Occipital lobe (tissue), 2 donors: ENCODE results near the gene EIF3L. TPM values are rescaled to one million over a fixed set of nuclear protein-coding genes. Genes with fewer than 3 reads are reported as not detected.
"Not testable (repeated sequence)": the region's sequence is repeated elsewhere in the genome, so short reads cannot be mapped to it uniquely, and the experiment has no call there.

Source experiments
- DNase-seq: peaks from one replicate; lab custom pipeline; 2025; lab: John Stamatoyannopoulos, UW
- total RNA-seq: library from RNA; depleted of rRNA; stranded (reverse); fragments of >200 nt; gene quantifications from one replicate; pipeline ENCODE4 v1.2.3, GENCODE V29; 2014

Gene EIF3L
- 702 TPM for total RNA-seq

- peak; percentile 89 for DNase-seq
These were observed at the start of gene EIF3L for GRCh38 chr22:37849089-37849751. EIF3L (plus strand) TSS chr22:37849419; CDS start chr22:37849450, 31 bp downstream.

- DNase-seq = not testable (repeated sequence)
These were observed 49.2 kb upstream of the EIF3L start for GRCh38 chr22:37799979-37800378.

- no peak for DNase-seq
These were observed 47.3 kb upstream of the EIF3L start for GRCh38 chr22:37801946-37802309.

- peak; percentile 46 for DNase-seq
These were observed 46.7 kb upstream of the EIF3L start for GRCh38 chr22:37802310-37803194.

DNA sequence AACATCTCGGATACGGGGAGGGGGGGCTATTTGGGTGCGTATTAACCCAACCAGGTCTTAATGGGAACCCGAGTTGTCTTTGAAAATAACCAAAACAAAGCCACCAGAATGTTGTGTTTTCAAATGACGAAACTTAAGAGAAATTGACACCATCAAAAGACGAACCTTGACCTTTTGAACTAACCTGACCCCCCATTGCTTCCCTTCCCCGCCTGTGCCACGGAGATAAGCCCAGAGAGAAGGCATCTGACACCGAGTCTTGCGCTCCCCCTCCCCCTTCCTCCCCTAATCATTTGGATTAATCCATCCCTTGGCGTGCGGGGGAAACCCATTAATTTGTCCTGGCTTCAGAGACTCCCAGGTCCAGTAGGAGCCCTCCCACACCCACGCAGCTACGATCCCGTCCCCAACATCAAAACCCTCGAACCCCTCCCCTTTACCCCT, 46.0 kb upstream of the EIF3L start:
- no peak for DNase-seq

DNA sequence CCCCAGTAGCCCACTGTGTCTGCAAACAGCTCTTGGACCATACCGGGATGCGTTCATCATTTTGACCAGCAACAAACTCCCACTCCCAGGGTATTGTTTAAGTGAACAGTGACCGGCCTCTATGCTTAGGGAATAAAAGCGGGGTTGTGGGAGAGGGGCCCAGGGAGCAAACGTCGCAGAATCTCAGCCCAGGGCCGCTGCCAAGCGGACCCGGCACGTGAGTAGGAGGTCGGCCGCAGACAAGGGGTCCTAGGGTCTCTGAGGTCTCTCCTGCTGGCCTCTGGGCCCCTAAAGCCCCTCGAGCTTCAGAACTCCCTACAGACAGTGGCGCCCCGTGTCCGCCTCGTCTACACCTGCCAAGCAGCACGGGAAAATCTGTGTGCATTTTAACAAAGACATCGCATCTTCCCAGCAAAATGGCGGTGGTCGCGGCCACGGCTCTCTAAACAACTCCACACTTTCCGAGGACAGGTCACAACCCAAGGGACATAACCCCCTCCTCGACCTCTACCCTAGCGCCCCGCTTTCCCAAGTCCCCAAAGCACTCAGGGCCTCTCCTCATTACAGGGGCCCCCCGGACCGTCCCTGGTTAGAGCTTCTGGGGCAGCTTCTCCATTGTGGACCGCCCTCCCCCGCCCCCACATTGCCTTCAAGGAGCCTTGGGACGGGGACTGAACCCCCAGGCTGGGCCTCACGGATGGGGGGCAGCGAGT, 45.4 kb upstream of the EIF3L start:
- no peak for DNase-seq

DNA sequence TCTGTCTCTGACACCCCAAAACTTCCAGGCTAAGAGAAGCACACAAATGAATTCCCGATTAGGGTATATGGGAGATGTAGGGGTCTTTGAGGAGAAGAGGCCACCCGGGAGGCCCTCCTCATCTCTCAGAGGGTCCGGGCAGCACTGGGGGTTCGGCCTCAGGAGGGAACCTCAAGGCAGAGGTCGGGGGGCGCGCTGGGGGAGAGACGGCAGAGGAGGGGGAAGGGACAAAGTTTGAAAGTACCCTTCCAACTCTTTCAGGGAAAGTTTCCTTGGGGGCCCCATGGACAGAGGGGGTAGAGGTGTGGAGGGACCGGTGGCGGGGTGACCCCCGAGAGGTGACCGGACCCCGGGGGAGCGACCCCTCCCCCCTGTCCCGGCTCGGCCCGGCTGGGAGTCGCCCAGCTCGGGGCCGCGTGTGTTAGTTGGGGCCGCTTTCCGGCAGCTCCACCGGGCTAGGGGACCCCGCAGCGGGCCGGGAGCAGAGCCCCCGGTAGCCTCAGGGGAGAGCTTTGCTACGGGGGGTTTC, 44.8 kb upstream of the EIF3L start:
- no peak for DNase-seq

GRCh38 chr22:37804881-37805809, 44.1 kb upstream of the EIF3L start:
- peak; percentile 85 for DNase-seq

GRCh38 chr22:37805810-37806277, 43.4 kb upstream of the EIF3L start:
- DNase-seq = no peak

DNA sequence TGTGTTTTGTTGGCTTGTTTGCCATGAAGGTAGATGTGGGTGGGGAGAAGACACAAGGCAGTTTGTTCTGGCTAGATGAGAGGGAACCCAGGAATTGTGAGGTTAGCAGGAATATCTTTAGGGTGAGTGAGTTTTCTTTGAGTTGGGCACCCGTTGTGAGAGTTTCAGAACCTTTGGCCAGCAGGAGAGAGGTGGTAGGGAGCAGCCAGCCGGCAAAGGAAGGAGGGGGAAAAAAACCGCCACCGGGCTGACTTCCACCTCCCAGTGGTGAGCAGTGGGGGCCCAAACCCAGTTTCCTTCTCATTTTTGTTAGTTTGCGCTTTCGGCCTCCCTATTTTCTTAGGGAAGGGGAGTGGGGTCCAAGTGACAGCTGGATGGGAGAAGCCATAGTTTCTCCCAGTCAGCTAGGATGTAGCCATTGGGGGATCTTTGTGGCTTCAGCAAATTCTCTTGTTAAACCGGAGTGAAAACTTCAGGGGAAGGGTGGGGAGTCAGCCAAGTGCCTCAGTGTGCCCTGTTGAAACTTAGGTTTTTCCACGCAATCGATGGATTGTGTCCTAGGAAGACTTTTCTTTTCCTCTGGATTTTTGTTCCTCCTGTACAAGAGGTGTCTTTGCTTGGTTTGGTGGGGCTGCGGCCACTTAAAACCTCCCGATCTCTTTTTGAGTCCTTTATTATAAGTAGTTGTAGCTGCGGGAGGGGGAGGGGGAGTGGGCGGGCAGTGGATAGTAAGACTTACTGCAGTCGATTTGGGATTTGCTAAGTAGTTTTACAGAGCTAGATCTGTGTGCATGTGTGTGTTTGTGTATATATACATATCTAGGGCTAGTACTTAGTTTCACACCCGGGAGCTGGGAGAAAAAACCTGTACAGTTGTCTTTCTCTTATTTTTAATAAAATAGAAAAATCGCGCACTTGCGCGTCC, 42.5 kb upstream of the EIF3L start:
- DNase-seq = no peak

GRCh38 chr22:37807410-37808293, 41.6 kb upstream of the EIF3L start, which contains the start of gene GCAT:
GCAT (plus strand) TSS chr22:37807934; CDS start chr22:37807968, 34 bp downstream.
- peak; percentile 93 for DNase-seq

DNA sequence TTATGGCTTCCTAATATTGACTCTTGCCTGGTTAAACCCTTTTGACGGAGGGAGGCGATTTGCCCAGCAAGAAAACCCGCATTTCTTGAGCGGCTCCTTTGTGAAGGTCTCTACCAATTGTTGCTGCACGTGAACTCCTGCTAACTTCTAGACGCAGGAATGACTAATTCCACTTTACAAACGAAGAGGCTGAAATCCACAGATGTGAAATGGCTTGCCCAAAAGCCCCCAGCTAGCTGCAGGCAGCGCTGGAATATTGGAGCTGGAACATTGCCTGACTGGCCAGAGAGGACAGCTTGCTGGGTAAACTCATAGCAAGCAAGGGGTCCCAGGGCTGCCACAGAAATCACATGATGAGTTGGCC, 40.9 kb upstream of the EIF3L start:
- DNase-seq = no peak

GRCh38 chr22:37809672-37810333, 39.4 kb upstream of the EIF3L start:
- no peak for DNase-seq

GRCh38 chr22:37811867-37812266, 37.4 kb upstream of the EIF3L start:
- DNase-seq = no peak

DNA sequence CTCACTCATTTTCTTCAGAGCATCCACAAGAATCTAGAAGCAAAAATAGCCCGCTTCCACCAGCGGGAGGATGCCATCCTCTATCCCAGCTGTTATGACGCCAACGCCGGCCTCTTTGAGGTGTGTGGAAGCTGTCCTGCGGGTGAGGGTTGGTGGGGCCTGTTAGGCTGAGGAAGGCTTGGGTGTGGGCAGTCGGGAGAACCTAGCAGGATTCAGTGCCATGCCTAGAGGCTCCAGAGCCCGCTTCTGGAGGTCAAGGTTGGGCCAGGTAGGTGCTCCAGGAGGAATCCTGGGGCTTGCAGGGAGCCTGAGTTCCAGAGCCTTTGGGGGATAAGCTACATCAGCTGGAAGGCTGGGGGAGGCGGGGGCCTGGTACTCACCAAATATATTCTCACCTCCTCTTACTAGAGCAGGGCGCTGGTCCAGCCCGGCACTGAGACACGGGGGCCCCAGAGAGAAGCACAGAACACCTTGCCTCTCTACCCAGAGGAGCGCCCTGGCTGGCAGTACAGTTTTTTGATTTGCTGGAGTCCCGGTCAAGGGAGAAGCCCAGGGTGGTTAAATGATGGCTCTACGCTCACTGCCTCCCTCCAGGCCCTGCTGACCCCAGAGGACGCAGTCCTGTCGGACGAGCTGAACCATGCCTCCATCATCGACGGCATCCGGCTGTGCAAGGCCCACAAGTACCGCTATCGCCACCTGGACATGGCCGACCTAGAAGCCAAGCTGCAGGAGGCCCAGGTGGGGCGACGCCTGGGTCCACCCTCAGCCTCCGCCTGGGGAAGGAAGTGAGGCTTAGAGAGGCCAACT, 36.1 kb upstream of the EIF3L start:
- no peak for DNase-seq

DNA sequence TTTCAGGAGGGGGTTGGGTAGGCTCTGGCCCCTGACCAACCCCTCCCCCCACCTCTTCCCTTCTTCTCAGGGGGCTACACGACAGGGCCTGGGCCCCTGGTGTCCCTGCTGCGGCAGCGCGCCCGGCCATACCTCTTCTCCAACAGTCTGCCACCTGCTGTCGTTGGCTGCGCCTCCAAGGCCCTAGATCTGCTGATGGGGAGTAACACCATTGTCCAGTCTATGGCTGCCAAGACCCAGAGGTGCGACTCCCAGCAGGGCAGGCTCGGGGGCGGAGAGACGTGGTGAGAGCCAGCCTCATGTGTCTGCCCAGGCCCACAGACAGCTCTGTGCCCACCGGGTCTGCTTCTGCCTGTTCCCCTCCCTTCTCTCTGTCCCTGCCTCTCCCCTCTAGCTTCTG, 33.6 kb upstream of the EIF3L start:
- no peak for DNase-seq
